Colonic mucosa (tissue), 4 donors: ENCODE measurements around the gene SH2D1B. TPM values are rescaled to one million over a fixed set of nuclear protein-coding genes. Genes with fewer than 3 reads are reported as not detected.
A peak's percentile ranks its signal among the peaks of the same experiment; 100 is the strongest.

Experiments
- DNase-seq: peaks from one replicate; pipeline ENCODE4 v3.0.0-alpha.2; 2020
- H3K27ac ChIP-seq: fragments of 200-600 bp; one replicate; pipeline ENCODE4 v1.8.0; 2021
- H3K27me3 ChIP-seq: fragments of 200-600 bp; one replicate; pipeline ENCODE4 v1.8.0; 2021
- H3K36me3 ChIP-seq: fragments of 200-600 bp; one replicate; pipeline ENCODE4 v1.8.0; 2021
- H3K4me1 ChIP-seq: fragments of 200-600 bp; one replicate; pipeline ENCODE4 v1.8.0; 2021; ENCODE audit warnings: mild to moderate bottlenecking
- H3K4me3 ChIP-seq: fragments of 200-600 bp; one replicate; pipeline ENCODE4 v1.8.0; 2021
- H3K9ac ChIP-seq, 2 donors: one replicate each; pipeline ENCODE4 v1.7.0; 2013; ENCODE audit warnings: control low read depth in 2 of 2, low read depth in 2 of 2, low read length in 2 of 2
- H3K9me3 ChIP-seq: fragments of 200-600 bp; one replicate; pipeline ENCODE4 v1.8.0; 2021
- CTCF ChIP-seq: fragments of 200-600 bp; IDR thresholded peaks from one replicate; pipeline ENCODE4 v1.8.0; 2022; ENCODE audit warnings: antibody characterized with exemption, mild to moderate bottlenecking
- intact Hi-C: fragments of 100-400 bp; cut with DNase I; formaldehyde crosslinking; loops from one replicate; pipeline ENCODE4 v1.14.1; 2022
- total RNA-seq, 2 donors: library from RNA; stranded (reverse); fragmentation: NEBNext Ultra II Directional in 1 of 2; extraction: Animal tissue kit (Norgen Biotek cat#: 25700) in 1 of 2; gene quantifications; one replicate each; pipeline ENCODE4 v1.2.1, GENCODE V29; 2021
- donor health status: healthy.
- donor health status: DM: no; HTN: no; CAD: no.
- donor health status: DM: no; HTN: no; CAD: no.

The SH2D1B gene
- total RNA-seq, 2 donors from 2014 or later: 0.27 to 0.69 TPM

- intact Hi-C loops: no loop called here
- peak; percentile 14 for DNase-seq
- Histone ChIP-seq H3K27ac (no peak within 1 kb of the TSS), H3K4me3 (no peak within 1 kb of the TSS), H3K36me3 (no peaks in the 10 kb centered on the region), H3K27me3 (no peaks in the 10 kb centered on the region), H3K9me3 (no peaks in the 10 kb centered on the region), H3K9ac (no peak within 1 kb of the TSS), H3K4me1 (peaks cover 8% of the 10 kb centered on the region)
- TF ChIP-seq CTCF: no peak
Measured at GRCh38 chr1:162376691-162377090, 35.2 kb downstream of the SH2D1B start, which contains the start of gene SPATA46. TSS of gene SPATA46 (minus strand) at chr1:162376854. CDS start at chr1:162376790, 64 bp downstream.

GRCh38 chr1:162375463-162375862 is 36.5 kb downstream of the SH2D1B start:
- no peak overlapping the region for H3K27ac ChIP-seq
- TF ChIP-seq CTCF: no peak
- no peak overlapping the region for H3K9ac ChIP-seq
- H3K27me3 ChIP-seq: no peaks in the 10 kb centered on the region
- no peaks in the 10 kb centered on the region for H3K9me3 ChIP-seq
- H3K4me1 ChIP-seq: peaks cover 8% of the 10 kb centered on the region
- H3K36me3 ChIP-seq: no peaks in the 10 kb centered on the region
- intact Hi-C loops: no loop called here
- H3K4me3 ChIP-seq: no peak overlapping the region
- DNase-seq: no peak

GRCh38 chr1:162374406-162374805 is 37.5 kb downstream of the SH2D1B start:
- no peak overlapping the region for H3K9ac ChIP-seq
- intact Hi-C loops: no loop called here
- H3K9me3 ChIP-seq: no peaks in the 10 kb centered on the region
- no peaks in the 10 kb centered on the region for H3K27me3 ChIP-seq
- no peak for DNase-seq
- no peak overlapping the region for H3K4me3 ChIP-seq
- peaks cover 8% of the 10 kb centered on the region for H3K4me1 ChIP-seq
- no peak overlapping the region for H3K27ac ChIP-seq
- no peaks in the 10 kb centered on the region for H3K36me3 ChIP-seq
- TF ChIP-seq CTCF: no peak

- Histone ChIP-seq H3K27me3 (no peaks in the 10 kb centered on the region), H3K4me3 (no peak overlapping the region), H3K9me3 (no peaks in the 10 kb centered on the region), H3K27ac (no peak overlapping the region), H3K4me1 (peaks cover 8% of the 10 kb centered on the region), H3K36me3 (no peaks in the 10 kb centered on the region), H3K9ac (peak overlapping the region in 1 of 2 donors; percentile 13)
- DNase-seq: no peak
- intact Hi-C loops: no loop called here
- no peak for TF ChIP-seq CTCF
Measured at GRCh38 chr1:162373541-162374260, 38.2 kb downstream of the SH2D1B start.

GRCh38 chr1:162373072-162373427 is 38.9 kb downstream of the SH2D1B start:
- H3K27ac ChIP-seq: peak overlapping the region; percentile 19
- intact Hi-C loops: no loop called here
- no peak overlapping the region for H3K4me3 ChIP-seq
- H3K9me3 ChIP-seq: no peaks in the 10 kb centered on the region
- H3K4me1 ChIP-seq: peaks cover 8% of the 10 kb centered on the region
- no peak for TF ChIP-seq CTCF
- H3K27me3 ChIP-seq: no peaks in the 10 kb centered on the region
- no peak overlapping the region for H3K9ac ChIP-seq
- DNase-seq: no peak
- no peaks in the 10 kb centered on the region for H3K36me3 ChIP-seq
